GM19035 (cell line): Measurements from ENCODE around the gene TMEM108.
A peak's percentile ranks its signal among the peaks of the same experiment; 100 is the strongest.

Experiments used
- ATAC-seq: cut with Tn5 transposase; IDR thresholded peaks from one replicate; pipeline ENCODE4 v1.9.1; 2021; ENCODE audit not compliant: unreplicated experiment

The TMEM108 gene

DNA sequence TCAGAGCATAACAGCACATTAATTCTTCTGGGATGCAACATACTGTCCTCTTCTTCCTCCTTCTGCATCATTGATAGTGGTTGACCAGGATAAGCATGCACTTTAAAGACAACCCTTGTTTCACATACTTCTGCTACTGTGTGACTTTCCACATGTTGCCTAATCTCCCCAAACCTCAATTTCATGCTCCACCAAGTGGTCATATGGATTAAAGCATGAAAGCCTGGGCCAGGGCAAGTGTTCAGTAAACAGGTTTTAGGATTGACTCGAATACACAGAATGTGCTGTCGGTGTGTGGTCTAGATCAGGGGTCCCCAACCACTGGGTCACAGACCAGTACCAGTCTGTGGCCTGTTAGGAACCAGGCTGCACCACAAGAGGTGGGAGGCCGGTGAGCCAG, 339.2 kb downstream of the TMEM108 start:
- no peak for ATAC-seq

DNA sequence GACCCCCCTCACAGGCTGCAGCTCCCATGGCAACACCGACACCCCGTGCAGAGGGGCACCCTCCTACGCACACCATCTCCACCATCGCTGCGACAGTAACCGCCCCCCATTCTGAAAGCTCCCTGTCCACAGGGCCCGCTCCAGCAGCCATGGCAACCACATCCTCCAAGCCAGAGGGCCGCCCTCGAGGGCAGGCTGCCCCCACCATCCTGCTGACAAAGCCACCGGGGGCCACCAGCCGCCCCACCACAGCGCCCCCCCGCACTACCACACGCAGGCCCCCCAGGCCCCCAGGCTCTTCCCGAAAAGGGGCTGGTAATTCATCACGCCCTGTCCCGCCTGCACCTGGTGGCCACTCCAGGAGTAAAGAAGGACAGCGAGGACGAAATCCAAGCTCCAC, 341.7 kb downstream of the TMEM108 start:
- no peak for ATAC-seq

DNA sequence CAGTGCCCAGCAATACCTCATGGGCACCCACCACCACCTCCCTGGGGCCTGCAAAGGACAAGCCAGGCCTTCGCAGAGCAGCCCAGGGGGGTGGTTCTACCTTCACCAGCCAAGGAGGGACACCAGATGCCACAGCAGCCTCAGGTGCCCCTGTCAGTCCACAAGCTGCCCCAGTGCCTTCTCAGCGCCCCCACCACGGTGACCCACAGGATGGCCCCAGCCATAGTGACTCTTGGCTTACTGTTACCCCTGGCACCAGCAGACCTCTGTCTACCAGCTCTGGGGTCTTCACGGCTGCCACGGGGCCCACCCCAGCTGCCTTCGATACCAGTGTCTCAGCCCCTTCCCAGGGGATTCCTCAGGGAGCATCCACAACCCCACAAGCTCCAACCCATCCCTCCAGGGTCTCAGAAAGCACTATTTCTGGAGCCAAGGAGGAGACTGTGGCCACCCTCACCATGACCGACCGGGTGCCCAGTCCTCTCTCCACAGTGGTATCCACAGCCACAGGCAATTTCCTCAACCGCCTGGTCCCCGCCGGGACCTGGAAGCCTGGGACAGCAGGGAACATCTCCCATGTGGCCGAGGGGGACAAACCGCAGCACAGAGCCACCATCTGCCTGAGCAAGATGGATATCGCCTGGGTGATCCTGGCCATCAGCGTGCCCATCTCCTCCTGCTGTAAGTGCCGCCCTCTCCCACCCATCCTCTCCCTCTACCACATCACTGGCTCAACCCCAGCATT, 342.5 kb downstream of the TMEM108 start:
- no peak for ATAC-seq

DNA sequence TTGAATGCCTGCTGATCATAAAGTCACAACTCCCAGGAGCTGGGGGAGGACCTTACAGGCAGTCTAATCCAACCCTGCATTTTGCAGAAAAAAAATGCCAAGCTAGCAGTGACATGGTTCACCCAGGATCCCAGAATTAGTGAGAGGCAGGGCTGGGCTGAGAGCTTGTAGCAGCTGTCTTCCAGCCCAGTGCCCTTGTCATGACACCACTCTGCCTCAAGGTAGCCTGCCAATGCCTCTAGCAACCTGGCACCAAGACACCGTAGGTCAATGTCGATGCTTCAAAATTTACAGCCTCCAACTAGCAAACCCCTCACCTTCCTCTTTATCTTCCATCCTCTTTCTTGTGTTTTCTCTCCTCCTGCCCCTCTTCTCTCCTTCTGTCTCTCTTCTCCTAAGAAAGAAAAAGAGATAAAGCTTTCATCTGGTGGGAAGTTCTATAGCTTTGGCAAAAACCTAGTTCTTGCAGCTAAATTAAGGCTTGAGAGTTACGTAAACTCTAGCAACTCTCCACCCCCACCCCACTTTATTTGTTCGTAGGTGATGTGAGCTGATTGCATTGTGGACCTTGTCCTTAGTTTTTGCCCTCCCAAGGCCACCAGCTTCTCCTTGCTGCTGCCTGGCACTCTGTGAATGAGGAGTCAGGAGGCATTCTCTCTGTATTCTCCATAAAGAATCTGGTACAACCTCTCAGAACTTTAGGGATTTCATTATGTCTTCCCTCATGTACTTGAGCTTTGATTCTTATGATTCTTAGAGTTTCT, 343.3 kb downstream of the TMEM108 start:
- no peak for ATAC-seq

DNA sequence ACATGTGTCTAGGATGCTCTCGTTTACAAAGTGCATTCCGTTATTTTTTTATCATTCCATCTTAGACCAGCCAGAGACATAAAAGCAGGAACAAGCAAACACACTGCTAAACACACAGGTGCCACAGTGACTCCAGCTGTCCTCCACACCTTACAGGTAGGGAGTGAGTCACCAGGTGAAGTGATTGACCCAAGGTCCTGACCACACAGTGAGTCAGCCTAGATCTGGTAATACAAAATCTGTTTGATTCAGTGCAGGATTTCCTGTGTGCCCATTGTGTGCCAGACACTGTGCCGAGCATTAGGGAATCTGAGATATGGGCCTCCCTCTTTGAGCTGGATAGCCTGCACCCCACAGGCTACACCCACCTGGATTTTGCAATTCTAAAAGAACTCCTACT, 345.0 kb downstream of the TMEM108 start:
- no peak for ATAC-seq

DNA sequence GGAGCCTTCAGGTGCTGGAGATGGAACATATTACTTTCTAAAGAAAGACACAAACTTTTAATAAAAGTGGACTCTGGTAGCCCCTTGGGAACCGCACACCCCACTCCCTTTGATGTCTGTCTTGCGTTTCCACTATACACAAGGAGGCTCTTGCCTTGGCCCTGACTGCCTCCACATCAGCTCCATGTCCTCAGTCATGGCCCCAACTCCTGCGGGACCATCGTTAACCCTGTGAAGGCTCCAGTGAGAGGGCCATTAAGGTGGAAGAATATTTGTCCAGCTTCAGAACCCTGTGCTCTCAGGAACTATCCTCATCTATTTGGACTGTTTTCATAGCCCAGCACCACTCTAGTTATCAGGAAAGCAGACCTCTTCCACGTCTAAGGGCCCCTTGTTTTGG, 345.6 kb downstream of the TMEM108 start:
- no peak for ATAC-seq

DNA sequence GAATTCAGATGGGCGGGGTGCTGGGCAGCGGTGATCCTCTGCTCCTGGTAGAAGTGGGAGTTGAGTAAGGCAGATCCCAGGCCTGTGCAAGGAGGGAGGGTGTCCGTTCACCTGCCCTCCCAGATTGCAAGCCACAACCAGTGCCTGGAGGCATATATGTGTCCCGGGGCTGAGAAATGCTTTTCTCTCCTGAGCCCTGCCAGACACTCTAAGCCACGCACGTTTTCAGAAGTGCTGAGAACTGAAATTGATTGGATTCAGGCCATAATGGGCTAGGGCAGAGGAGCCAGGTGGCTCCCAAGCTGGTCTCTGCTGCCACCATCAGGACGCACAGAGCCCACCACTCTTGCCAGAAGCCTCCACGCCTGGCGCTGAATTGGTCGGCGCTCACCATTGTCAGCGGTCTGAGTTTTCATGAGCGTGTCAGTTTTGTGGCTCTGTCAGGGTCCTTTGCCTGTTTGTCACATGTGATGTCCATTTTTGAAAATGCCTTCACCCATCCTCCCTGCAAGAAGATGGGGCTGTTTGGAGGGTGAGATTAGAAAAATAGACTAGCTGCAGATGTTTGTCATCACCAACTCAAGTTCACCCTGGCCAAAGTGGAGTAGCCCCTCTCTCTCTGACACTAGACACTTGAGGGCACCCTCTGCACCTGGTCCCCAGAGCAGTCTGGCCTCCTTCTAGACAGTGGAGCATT, 346.3 kb downstream of the TMEM108 start:
- peak; percentile 78 for ATAC-seq

DNA sequence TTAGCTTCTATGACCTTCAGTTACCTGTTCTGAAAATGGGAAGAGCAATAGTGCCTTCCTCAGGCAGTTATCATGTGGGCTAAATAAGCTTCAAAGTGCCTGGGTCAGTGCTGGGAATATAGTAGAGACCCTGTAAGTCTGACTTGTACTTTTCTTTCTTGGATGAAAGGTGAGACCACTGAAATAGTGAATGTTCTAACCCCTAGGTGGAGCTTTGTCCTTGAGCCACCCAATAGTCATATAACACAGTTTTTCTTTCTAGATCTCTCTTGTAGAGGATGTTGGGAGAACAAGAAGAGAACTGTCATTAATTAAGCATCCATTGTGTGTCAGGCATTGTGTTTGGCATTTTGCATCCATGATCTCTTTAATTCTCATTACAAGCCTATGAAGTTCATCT, 348.7 kb downstream of the TMEM108 start:
- no peak for ATAC-seq

DNA sequence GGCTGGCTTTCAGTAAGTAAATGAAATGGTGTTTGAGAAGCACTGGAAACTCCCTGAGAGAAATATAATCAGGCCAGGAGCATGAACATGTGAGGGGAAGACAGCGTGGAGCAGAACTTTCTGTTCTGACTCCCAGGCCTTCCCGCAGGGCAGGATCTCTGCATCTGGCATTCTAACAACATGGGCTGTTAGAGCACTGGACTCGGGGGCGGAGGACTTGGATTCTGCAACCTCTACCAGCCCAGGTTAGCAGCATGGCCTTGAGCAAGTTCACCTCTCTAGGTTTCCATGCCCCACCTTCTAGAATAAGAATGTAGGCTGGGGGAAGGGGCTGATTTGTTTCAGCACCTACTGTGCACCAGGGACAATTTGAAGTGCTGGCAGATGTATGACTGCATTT, 349.1 kb downstream of the TMEM108 start:
- no peak for ATAC-seq

DNA sequence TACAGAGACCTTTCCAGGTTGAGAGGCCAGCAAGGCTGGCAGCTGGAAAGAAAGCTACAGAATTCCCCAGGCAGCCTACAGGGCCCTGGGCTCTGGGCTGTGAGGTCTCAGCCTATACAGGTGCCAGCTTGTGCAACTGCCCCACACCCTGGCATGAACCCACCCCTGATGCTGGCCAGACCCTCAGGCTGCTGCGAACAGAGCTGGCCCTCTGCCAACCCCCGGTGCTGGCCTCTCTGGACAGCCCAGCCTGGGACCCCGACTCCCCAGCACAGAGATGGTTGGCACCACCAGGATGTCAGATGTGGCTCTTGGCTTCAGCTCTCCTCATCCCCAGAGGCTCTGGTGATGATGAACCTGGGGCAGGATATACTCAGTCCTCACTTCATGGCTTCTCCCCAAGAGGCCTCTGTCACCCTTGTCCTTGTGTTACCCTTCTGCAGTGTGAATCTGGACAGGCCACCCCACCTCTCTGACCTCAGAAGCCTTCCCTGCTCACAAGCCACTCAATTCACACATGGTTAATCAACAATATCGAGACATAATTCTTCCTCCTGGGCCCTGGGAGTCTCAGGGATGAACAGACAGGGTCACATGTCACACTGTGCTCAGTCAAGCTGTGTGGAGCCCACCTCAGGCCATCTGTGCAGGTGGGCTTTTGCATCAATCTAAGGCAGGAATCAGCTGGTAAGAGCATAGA, 350.7 kb downstream of the TMEM108 start:
- ATAC-seq: no peak

DNA sequence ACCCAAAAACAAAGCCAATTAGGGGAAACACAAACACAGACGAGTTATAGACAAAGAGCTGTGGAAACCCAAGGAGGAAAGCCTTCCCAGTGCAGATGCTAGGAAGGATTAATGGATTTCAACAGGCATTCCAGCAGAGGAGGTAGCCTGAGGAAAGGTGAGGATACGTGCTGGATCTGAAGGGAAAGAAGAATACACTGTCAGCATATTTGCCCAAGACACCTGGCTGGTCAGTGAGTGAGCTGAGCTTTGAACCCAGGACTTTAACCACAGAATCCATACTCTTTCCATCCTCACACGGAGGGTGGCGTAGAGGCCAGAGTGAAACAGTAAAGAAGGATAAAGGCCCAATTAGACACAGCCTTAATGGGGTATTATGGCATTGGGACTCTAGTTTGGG, 352.5 kb downstream of the TMEM108 start:
- ATAC-seq: no peak

DNA sequence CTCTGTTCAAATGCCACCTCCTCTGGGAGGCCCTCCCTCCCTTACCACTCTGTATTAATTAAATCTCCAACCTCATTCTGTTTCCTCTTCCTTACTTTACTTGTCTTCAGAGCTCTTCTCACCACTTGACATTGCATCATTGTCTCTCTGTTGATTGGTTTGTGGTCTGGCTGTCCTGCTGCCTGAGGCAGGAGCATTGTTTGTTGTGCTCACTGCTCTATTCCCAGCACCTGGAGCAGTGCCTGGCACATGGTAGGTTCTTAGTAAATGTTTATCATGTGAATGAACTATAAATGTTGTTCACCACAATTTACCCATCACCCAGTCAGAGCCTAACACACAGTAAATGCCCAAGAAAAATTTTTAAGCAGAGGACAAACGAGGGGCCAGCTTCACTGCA, 355.0 kb downstream of the TMEM108 start:
- ATAC-seq: no peak

DNA sequence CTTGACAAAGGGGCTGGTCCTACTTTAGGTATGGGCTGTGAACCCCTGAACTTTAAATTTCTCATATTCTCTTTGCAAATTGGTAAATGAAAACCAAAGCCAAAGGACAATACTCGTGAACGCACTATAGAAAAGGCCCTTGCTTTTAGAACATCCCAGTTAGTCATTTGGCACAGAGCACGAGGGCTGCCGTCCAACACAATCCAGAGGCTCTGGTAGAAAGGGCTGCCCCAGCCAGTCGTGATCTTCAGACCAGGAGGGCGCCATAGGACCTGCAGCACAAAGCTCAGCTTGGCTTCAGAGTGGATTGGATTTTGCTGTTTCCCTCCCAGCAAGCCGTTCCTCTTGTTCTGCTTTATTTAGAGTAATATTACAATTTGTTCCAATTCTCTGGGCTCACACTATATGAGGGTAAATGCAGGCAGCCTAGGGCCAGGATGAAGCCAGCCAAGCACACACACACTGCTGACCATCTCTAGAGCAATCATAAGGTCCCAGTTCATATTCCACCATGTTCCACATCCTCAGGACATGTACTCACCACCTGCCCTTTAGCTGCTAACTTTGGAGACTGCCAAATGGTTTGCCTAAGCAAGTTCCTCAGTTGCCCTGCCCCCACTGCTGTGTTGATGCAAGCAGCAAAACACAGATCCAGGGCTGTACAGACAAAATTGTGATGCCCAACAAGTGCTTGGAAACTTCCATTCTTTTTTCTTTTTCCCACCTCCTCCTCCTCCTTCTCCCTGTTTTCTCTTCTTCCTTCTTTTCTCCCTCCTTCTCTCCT, 355.7 kb downstream of the TMEM108 start:
- ATAC-seq: no peak

DNA sequence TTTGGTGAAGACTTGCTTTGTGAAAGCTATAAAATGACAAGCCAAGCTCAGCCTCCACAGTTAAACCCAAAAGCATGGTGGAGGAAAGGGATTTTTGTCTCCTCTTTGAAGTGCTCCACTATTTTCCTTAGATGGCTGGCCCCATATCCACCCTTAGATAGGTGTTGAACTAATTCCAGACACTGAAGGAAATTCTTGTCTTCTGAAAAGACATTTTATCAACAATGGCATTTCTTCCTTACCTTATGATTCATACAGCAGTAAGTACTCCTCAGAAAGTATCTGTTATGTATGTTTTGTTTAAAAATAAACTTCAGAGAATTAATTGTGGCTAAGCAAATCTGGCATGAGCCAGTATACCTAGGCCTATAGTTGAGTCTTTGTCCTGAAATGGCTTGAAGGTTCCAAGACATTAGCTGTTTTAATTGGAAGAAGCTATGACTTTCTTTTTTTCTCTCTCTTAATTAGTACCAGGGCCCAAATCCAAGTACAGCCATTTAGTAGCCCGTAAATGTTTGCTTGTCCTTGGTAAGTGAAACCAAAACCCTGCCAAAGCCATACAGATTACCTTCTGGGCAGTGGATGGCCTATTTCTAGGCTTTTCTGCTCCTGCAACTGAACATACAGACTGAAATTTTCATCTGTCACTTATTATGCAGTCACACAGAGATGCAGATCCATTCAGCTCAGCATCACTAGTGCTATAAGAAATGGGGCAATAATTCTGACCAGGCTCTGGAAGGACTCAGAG, 356.5 kb downstream of the TMEM108 start:
- ATAC-seq: no peak

DNA sequence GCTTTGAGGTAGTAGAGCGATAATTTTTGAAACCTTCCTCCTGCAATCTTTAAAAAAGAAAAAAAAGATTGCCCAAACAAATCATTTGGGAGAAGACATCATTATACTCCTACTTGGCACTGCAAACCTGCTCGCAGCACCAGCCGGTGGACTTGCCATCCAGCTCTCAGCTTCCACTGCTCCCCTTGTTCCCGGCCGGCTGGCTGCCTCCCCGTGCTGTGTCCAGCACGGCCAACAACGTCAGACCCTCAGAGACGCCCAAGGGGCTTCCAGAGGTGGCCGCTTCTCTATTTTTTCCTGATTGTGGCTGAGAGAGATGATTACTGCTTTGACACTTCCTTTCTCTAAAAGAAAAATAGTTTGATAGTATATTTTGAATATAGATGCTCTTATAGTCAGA, 358.7 kb downstream of the TMEM108 start:
- no peak for ATAC-seq

DNA sequence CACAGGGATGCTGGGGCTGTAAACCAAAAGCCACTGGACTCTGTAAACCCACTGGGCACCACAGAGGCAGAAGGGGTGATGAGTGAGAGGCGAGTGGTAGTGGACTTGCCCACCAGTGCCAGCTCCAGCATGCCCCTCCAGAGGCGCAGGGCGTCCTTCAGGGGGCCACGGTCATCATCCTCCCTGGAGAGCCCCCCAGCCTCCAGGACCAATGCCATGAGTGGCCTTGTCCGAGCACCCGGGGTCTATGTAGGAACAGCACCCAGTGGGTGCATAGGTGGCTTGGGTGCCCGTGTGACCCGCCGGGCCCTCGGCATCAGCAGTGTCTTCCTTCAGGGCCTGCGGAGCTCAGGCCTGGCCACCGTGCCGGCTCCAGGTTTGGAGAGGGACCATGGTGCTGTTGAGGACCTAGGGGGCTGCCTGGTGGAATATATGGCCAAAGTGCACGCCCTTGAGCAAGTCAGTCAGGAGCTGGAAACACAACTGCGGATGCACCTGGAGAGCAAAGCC, 361.9 kb downstream of the TMEM108 start, which contains the start of gene BFSP2:
TSS of gene BFSP2 (plus strand) at position 51 of the 510 bp plus-strand sequence. CDS start at position 79, 28 bp downstream.
- ATAC-seq: no peak

DNA sequence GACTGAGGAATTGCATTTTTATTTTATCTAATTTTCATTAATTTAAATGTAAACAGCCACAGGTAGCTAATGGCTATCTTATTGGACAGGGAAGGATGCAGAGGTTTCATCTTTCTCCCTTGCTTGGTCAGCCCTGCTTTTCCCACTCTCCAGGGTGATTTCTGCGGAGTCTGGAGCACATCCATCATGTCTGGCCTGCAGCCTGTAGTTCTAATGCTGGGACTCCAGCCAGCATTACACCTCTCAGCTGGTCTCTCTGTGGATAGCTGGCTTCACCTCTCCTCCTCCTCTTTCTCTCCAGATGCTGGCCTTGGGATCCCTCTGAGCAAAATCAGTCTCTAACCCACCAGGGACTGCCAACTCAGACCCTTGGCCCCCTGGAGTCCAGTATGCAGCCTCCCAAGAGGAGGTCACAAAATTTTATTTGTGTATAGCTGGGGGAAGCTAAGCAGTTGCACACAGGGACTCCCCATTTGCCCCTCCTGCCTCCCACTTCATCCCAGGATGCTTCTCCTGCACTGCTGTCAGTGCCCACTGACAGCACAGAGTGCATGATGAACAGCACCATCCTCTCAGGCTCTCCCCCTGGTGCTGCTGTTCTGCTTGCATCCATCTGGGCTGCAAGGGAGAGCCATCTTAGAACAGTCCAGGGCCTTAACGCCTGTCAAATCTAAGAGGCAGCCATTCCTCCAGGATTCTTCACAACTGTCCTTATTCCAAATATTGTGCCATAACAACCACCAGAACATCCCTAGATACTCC, 363.4 kb downstream of the TMEM108 start:
- ATAC-seq: no peak

DNA sequence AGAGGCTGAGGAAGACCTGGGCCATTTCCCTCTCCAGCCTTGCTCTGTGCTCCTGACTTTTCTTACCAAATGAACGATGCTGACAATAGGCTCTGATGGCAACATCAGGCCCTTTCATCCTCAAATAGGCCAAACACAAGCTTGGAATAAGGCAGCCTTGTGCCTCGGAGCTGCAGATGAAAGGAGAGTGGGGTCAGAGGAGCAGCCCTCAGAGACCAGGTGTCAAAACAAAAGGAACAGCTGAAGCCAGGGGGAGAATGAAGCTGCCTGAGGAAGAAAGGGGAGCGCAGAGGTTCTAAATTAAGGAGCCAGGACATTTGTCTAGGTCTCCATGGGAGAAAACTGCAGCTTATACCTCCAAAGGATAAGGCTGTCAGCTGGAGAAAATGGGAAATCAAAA, 366.7 kb downstream of the TMEM108 start:
- ATAC-seq: no peak

DNA sequence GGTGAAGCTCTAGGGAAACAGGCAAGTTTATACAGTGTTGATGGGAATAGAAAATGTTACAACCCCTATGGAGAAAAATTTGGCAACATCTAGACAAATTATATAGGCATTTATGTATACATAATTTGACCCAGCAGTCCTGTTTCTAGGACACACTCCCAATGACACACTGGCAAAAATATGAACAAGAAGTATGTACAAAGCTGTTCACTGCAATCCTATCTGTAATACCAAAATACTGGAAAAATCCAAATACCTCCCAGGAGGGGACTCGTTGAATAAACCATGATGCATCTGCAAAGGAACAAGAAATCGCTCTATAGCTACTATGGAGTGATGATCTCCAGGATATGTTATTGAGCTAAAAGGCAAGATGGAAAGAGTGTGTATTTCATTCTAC, 370.2 kb downstream of the TMEM108 start:
- no peak for ATAC-seq
